MCF 10A (cell line): ENCODE measurements around the gene MED12L. TPM values are rescaled to one million over a fixed set of nuclear protein-coding genes. Genes with fewer than 3 reads are reported as not detected.

Experiments used
- BruUV-seq: library from RNA; stranded (reverse); fragments of 400-500 nt; replicated peaks from 2 replicates; lab custom pipeline; 2021; lab: Mats Ljungman, UMichigan
- CTCF ChIA-PET: fragments of 300-600 bp; sonication (Branson Sonifier 250); formaldehyde crosslinking; extraction: SDS; loops from one replicate; lab custom pipeline; 2021; ENCODE audit warnings: antibody characterized with exemption, inconsistent platforms; lab: Yijun Ruan, JAX
- POLR2A ChIA-PET: fragments of 300-600, 350-650 bp; sonication (Branson Sonifier 250); formaldehyde crosslinking; extraction: SDS; loops from one replicate; lab custom pipeline; 2020; ENCODE audit warnings: antibody characterized with exemption, inconsistent platforms; lab: Yijun Ruan, JAX
- DNase-seq: peaks from one replicate; pipeline ENCODE4 v3.0.0-alpha.2; 2018; ENCODE audit not compliant: unreplicated experiment
- H3K27ac Mint-ChIP-seq: one replicate; pipeline ENCODE4 v1.8.0; 2022; ENCODE audit warnings: mild to moderate bottlenecking, low read depth, mixed read lengths; ENCODE audit not compliant: unreplicated experiment
- H3K27me3 Mint-ChIP-seq: one replicate; pipeline ENCODE4 v1.8.0; 2022; ENCODE audit warnings: mixed read lengths; ENCODE audit not compliant: insufficient read depth, unreplicated experiment
- H3K36me3 Mint-ChIP-seq: one replicate; pipeline ENCODE4 v1.8.0; 2022; ENCODE audit warnings: mild to moderate bottlenecking, moderate library complexity, mixed read lengths; ENCODE audit not compliant: insufficient read depth, unreplicated experiment
- H3K4me1 Mint-ChIP-seq: one replicate; pipeline ENCODE4 v1.8.0; 2022; ENCODE audit warnings: mixed read lengths; ENCODE audit not compliant: insufficient read depth, unreplicated experiment
- H3K4me3 Mint-ChIP-seq: one replicate; pipeline ENCODE4 v1.8.0; 2022; ENCODE audit warnings: mild to moderate bottlenecking, moderate library complexity, mixed read lengths; ENCODE audit not compliant: unreplicated experiment
- H3K9me3 Mint-ChIP-seq: one replicate; pipeline ENCODE4 v1.8.0; 2022; ENCODE audit warnings: mixed read lengths; ENCODE audit not compliant: unreplicated experiment
- CTCF ChIP-seq: fragments of 200-600 bp; IDR thresholded peaks from one replicate; pipeline ENCODE4 v1.8.0; 2022; ENCODE audit warnings: antibody characterized with exemption, mild to moderate bottlenecking; ENCODE audit not compliant: unreplicated experiment
- intact Hi-C: fragments of 100-400 bp; cut with micrococcal nuclease; formaldehyde crosslinking; loops from 2 replicates; pipeline ENCODE4 v1.14.1; 2022
- total RNA-seq: library from RNA; stranded (reverse); gene quantifications from 2 replicates; pipeline ENCODE4 v1.2.3, GENCODE V29; 2022

The MED12L gene
- total RNA-seq, 1 experiment from 2014 or later, result 0.47 TPM

- intact Hi-C loops, result no loop called here
- BruUV-seq, result no TSS peak
- Mint-ChIP-seq H3K27ac (no peak overlapping the region), H3K9me3 (no peaks in the 10 kb centered on the region), H3K4me1 (no peaks in the 10 kb centered on the region), H3K4me3 (no peak overlapping the region), H3K36me3 (no peaks in the 10 kb centered on the region), H3K27me3 (no peaks in the 10 kb centered on the region)
- DNase-seq, result no peak
- ChIA-PET CTCF (no interaction called here), POLR2A (interaction anchor here (0.7 kb wide), 1 partner anchor 339 kb away, joined by 3 read pairs; no protein-coding TSS in a partner anchor)
- no peak for TF ChIP-seq CTCF
Observed at GRCh38 chr3:151410891-151411559, 325.6 kb downstream of the MED12L start.

GRCh38 chr3:151412989-151413388, 327.5 kb downstream of the MED12L start:
- intact Hi-C loops, result no loop called here
- Mint-ChIP-seq H3K9me3 (no peaks in the 10 kb centered on the region), H3K4me1 (no peaks in the 10 kb centered on the region), H3K36me3 (no peaks in the 10 kb centered on the region), H3K27me3 (no peaks in the 10 kb centered on the region), H3K27ac (no peak overlapping the region), H3K4me3 (no peak overlapping the region)
- CTCF ChIA-PET, result interaction anchor here (0.5 to 1.0 kb wide), 4 partner anchors 20 to 422 kb away, joined by 3 read pairs; no protein-coding TSS in a partner anchor
- POLR2A ChIA-PET, result no interaction called here
- BruUV-seq, result no TSS peak
- TF ChIP-seq CTCF, result no peak
- DNase-seq, result no peak

- no TSS peak for BruUV-seq
- H3K36me3 Mint-ChIP-seq, result no peaks in the 10 kb centered on the region
- CTCF ChIA-PET, result interaction anchor here (0.6 kb wide), 1 partner anchor 87 kb away, joined by 5 read pairs; no protein-coding TSS in a partner anchor
- no peaks in the 10 kb centered on the region for H3K27me3 Mint-ChIP-seq
- no peak for TF ChIP-seq CTCF
- no peaks in the 10 kb centered on the region for H3K9me3 Mint-ChIP-seq
- POLR2A ChIA-PET, result interaction anchor here (0.6 kb wide), 1 partner anchor 18 kb away, joined by 3 read pairs; no protein-coding TSS in a partner anchor
- no peaks in the 10 kb centered on the region for H3K4me1 Mint-ChIP-seq
- DNase-seq, result no peak
- intact Hi-C loops, result no loop called here
- H3K4me3 Mint-ChIP-seq, result no peak overlapping the region
- no peak overlapping the region for H3K27ac Mint-ChIP-seq
Observed at GRCh38 chr3:151415289-151415688, 329.8 kb downstream of the MED12L start.

- no peak overlapping the region for H3K27ac Mint-ChIP-seq
- no peak for TF ChIP-seq CTCF
- intact Hi-C loops, result no loop called here
- CTCF ChIA-PET, result no interaction called here
- DNase-seq, result no peak
- H3K27me3 Mint-ChIP-seq, result no peaks in the 10 kb centered on the region
- no TSS peak for BruUV-seq
- H3K4me3 Mint-ChIP-seq, result no peak overlapping the region
- H3K4me1 Mint-ChIP-seq, result no peaks in the 10 kb centered on the region
- H3K36me3 Mint-ChIP-seq, result no peaks in the 10 kb centered on the region
- POLR2A ChIA-PET, result no interaction called here
- H3K9me3 Mint-ChIP-seq, result no peaks in the 10 kb centered on the region
Observed at GRCh38 chr3:151419806-151420205, 334.3 kb downstream of the MED12L start.
